ENCODE data around the gene SLC26A2. TPM values are rescaled to one million over a fixed set of nuclear protein-coding genes. Genes with fewer than 3 reads are reported as not detected.

Gene SLC26A2
- total RNA-seq, 2 donors from 2014 or later = 19.4 to 31.0 TPM

- DNase-seq (ENCODE audit: low spot score) = peak; percentile 60
- peak overlapping the region in 1 of 2 donors; percentile 19 for H3K4me3 ChIP-seq
- H3K27me3 ChIP-seq (replicated peaks; ENCODE audit: insufficient read depth) = no peaks in the 10 kb centered on the region
- peak overlapping the region; percentile 67 to 95 for H3K27ac ChIP-seq
- H3K4me1 ChIP-seq (replicated peaks) = peaks cover 29% of the 10 kb centered on the region
- no peaks in the 10 kb centered on the region for H3K36me3 ChIP-seq
- peak; percentile 33 for TF ChIP-seq POLR2AphosphoS5 (IDR thresholded peaks at IDR 0.05)
- TF ChIP-seq POLR2A (IDR thresholded peaks at IDR 0.05) = no peak
- WGBS = 37% methylated on average over 14 of the region's 14 CpGs
- no peaks in the 10 kb centered on the region for H3K9me3 ChIP-seq
- intact Hi-C loops (cut with DNase I) = no loop called here
Observed at GRCh38 chr5:149995385-149996204, 35.0 kb downstream of the SLC26A2 start.

- Histone ChIP-seq H3K4me1 (replicated peaks) (peaks cover 29% of the 10 kb centered on the region), H3K36me3 (no peaks in the 10 kb centered on the region), H3K9me3 (no peaks in the 10 kb centered on the region), H3K4me3 (peak overlapping the region in 1 of 2 donors; percentile 19), H3K27ac (peak overlapping the region; percentile 67 to 95), H3K27me3 (replicated peaks; ENCODE audit: insufficient read depth) (no peaks in the 10 kb centered on the region)
- TF ChIP-seq, protein P1, sequence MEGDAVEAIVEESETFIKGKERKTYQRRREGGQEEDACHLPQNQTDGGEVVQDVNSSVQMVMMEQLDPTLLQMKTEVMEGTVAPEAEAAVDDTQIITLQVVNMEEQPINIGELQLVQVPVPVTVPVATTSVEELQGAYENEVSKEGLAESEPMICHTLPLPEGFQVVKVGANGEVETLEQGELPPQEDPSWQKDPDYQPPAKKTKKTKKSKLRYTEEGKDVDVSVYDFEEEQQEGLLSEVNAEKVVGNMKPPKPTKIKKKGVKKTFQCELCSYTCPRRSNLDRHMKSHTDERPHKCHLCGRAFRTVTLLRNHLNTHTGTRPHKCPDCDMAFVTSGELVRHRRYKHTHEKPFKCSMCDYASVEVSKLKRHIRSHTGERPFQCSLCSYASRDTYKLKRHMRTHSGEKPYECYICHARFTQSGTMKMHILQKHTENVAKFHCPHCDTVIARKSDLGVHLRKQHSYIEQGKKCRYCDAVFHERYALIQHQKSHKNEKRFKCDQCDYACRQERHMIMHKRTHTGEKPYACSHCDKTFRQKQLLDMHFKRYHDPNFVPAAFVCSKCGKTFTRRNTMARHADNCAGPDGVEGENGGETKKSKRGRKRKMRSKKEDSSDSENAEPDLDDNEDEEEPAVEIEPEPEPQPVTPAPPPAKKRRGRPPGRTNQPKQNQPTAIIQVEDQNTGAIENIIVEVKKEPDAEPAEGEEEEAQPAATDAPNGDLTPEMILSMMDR (IDR thresholded peaks at IDR 0.05) = no peak
- peak; percentile 73 for TF ChIP-seq POLR2AphosphoS5 (IDR thresholded peaks at IDR 0.05)
- DNase-seq (ENCODE audit: low spot score) = peak; percentile 70
- intact Hi-C loops (cut with DNase I) = no loop called here
- WGBS = 26% methylated on average over 6 of the region's 6 CpGs
Observed at GRCh38 chr5:149996205-149996890, 35.8 kb downstream of the SLC26A2 start.

DNA sequence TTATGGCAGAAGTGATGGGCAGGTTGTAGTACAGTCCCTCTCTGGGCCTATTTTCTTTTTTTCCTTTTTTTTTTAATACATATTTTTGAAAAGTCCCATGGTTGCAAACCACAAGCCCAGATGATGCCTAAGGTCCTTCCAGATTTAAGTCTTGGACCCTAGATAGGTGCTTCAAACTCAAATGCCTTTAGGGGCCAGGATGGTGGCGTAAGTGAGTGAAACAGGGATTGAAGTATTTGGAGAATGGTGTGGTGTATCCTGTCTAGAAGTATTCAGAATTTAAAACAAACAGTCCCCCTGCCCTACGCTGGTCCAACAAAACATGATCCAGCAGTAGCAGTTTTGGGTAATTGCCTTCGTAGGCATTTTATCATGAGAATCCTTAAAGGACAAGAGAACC is 37.7 kb downstream of the SLC26A2 start:
- peak overlapping the region; percentile 93 to 95 for H3K27ac ChIP-seq
- 97% methylated on average over 3 of the region's 3 CpGs for WGBS
- no peak for DNase-seq (ENCODE audit: low spot score)
- no peaks in the 10 kb centered on the region for H3K36me3 ChIP-seq
- intact Hi-C loops (cut with DNase I) = no loop called here
- no peaks in the 10 kb centered on the region for H3K9me3 ChIP-seq
- peaks cover 31% of the 10 kb centered on the region for H3K4me1 ChIP-seq (replicated peaks)
- H3K27me3 ChIP-seq (replicated peaks; ENCODE audit: insufficient read depth) = no peaks in the 10 kb centered on the region
- H3K4me3 ChIP-seq = no peak overlapping the region
- TF ChIP-seq POLR2AphosphoS5 (IDR thresholded peaks at IDR 0.05) = no peak

- H3K9me3 ChIP-seq = no peaks in the 10 kb centered on the region
- H3K27ac ChIP-seq = peak overlapping the region; percentile 93 to 95
- peaks cover 26% of the 10 kb centered on the region for H3K4me1 ChIP-seq (replicated peaks)
- no peaks in the 10 kb centered on the region for H3K27me3 ChIP-seq (replicated peaks; ENCODE audit: insufficient read depth)
- no peak for DNase-seq (ENCODE audit: low spot score)
- WGBS = 55% methylated on average over 3 of the region's 3 CpGs
- peak overlapping the region in 1 of 2 donors; percentile 98 for H3K4me3 ChIP-seq
- intact Hi-C loops (cut with DNase I) = no loop called here
- TF ChIP-seq, protein P1 (IDR thresholded peaks at IDR 0.05) = no peak
- TF ChIP-seq POLR2A (IDR thresholded peaks at IDR 0.05) (no peak), POLR2AphosphoS5 (IDR thresholded peaks at IDR 0.05) (no peak)
- H3K36me3 ChIP-seq = no peaks in the 10 kb centered on the region
Observed at GRCh38 chr5:149999359-149999758, 38.8 kb downstream of the SLC26A2 start.

GRCh38 chr5:149999866-150000255 is 39.3 kb downstream of the SLC26A2 start:
- H3K4me1 ChIP-seq (replicated peaks) = peaks cover 25% of the 10 kb centered on the region
- 15% methylated on average over 7 of the region's 7 CpGs for WGBS
- intact Hi-C loops (cut with DNase I) = loop anchor here (10.0 kb wide), 1 partner anchor 135 kb away; no protein-coding TSS in a partner anchor

More at GRCh38 chr5:149999866-150000255, 39.3 kb downstream of the SLC26A2 start:
- Histone ChIP-seq H3K27ac (peak overlapping the region; percentile 93 to 95), H3K27me3 (replicated peaks; ENCODE audit: insufficient read depth) (no peaks in the 10 kb centered on the region), H3K36me3 (no peaks in the 10 kb centered on the region), H3K4me3 (peak overlapping the region; percentile 91 to 98), H3K9me3 (no peaks in the 10 kb centered on the region)
- no peak for DNase-seq (ENCODE audit: low spot score)
- TF ChIP-seq, protein P1 (IDR thresholded peaks at IDR 0.05) = no peak
- no peak for TF ChIP-seq POLR2AphosphoS5 (IDR thresholded peaks at IDR 0.05)
- TF ChIP-seq POLR2A (IDR thresholded peaks at IDR 0.05) = no peak
